K562 (cell line): Measurements from ENCODE around the gene DDIT3. TPM values are rescaled to one million over a fixed set of nuclear protein-coding genes. Genes with fewer than 3 reads are reported as not detected.
A peak's percentile ranks its signal among the peaks of the same experiment; 100 is the strongest.

Source experiments
- ADNP ChIP-seq: fragments of 200-800 bp; sonication (Bioruptor generic); IDR thresholded peaks from 2 replicates; pipeline ENCODE4 v1.6.1; 2016; ENCODE audit warnings: missing genetic modification characterization, missing compliant biosample characterization
- ATF2 ChIP-seq: sonication (generic); formaldehyde crosslinking; IDR thresholded peaks from 2 replicates; pipeline ENCODE4 v1.8.1; 2022; ENCODE audit warnings: missing genetic modification reagents
- ATF6 ChIP-seq: sonication (generic); formaldehyde crosslinking; IDR thresholded peaks from 2 replicates; pipeline ENCODE4 v1.4.0; 2020; ENCODE audit warnings: mild to moderate bottlenecking, missing genetic modification reagents
- BHLHE40 ChIP-seq: IDR thresholded peaks from 2 replicates; pipeline ENCODE4 v1.6.1; 2011; ENCODE audit warnings: low read length, improper control_type of control experiment
- CBX8 ChIP-seq: fragments of 200-600 bp; sonication (generic); IDR thresholded peaks from 2 replicates; pipeline ENCODE4 v1.6.1; 2012; ENCODE audit warnings: borderline replicate concordance, mixed run types, low read depth, mild to moderate bottlenecking, moderate library complexity, mixed read lengths, low read length, control low read depth, inconsistent platforms; ENCODE audit not compliant: poor library complexity, severe bottlenecking; ENCODE audit errors: extremely low read depth
- DACH1 ChIP-seq: fragments of 450-650 bp; IDR thresholded peaks from 2 replicates; pipeline ENCODE4 v1.6.1; 2018; ENCODE audit not compliant: partially characterized antibody
- FOS ChIP-seq: IDR thresholded peaks from 3 replicates; pipeline ENCODE4 v1.6.1; 2011; ENCODE audit not compliant: insufficient read length; ENCODE audit errors: extremely low read depth
- FOSL1 ChIP-seq: fragments of 200-800 bp; sonication (Bioruptor generic); conservative IDR thresholded peaks from 2 replicates; pipeline ENCODE4 v1.6.1; 2016; ENCODE audit warnings: missing genetic modification characterization, missing compliant biosample characterization
- HDAC2 ChIP-seq: fragments of 450-650 bp; IDR thresholded peaks from 2 replicates; pipeline ENCODE4 v1.6.1; 2016; ENCODE audit warnings: mild to moderate bottlenecking
- HINFP ChIP-seq: fragments of 450-650 bp; conservative IDR thresholded peaks from 2 replicates; pipeline ENCODE4 v1.6.1; 2016; ENCODE audit warnings: missing genetic modification characterization, low read depth, mild to moderate bottlenecking, control low read depth, missing compliant biosample characterization
- HMGN3 ChIP-seq: IDR thresholded peaks from 2 replicates; pipeline ENCODE4 v1.6.1; 2011; ENCODE audit warnings: borderline replicate concordance, low read depth, mild to moderate bottlenecking, mixed read lengths, low read length; ENCODE audit not compliant: insufficient read length; ENCODE audit errors: extremely low read depth
- MEF2D ChIP-seq: conservative IDR thresholded peaks from 2 replicates; pipeline ENCODE4 v1.6.1; 2016; ENCODE audit warnings: low read depth, missing genetic modification characterization, missing compliant biosample characterization
- NFE2 ChIP-seq: IDR thresholded peaks from 2 replicates; pipeline ENCODE4 v1.6.1; 2014; ENCODE audit warnings: antibody characterized with exemption, low read depth
- POLR2G ChIP-seq: fragments of 200-400 bp; formaldehyde crosslinking; IDR thresholded peaks from 2 replicates; pipeline ENCODE4 v1.6.1; 2017; ENCODE audit warnings: low read depth, mild to moderate bottlenecking, antibody characterized with exemption, low read length, moderate library complexity
- POU5F1 ChIP-seq: fragments of 150-350 bp; IDR thresholded peaks from 2 replicates; pipeline ENCODE4 v1.6.1; 2014; ENCODE audit warnings: borderline replicate concordance, low read length, low read depth, mild to moderate bottlenecking; ENCODE audit not compliant: partially characterized antibody
- RNF219 ChIP-seq: fragments of 250-450 bp; sonication (Bioruptor Pico); IDR thresholded peaks from 2 replicates; pipeline ENCODE4 v1.5.0; 2022; ENCODE audit warnings: mild to moderate bottlenecking
- SRSF1 ChIP-seq: fragments of 200-400 bp; formaldehyde crosslinking; IDR thresholded peaks from 2 replicates; pipeline ENCODE4 v1.6.1; 2017; ENCODE audit warnings: mild to moderate bottlenecking, low read depth, low read length, moderate library complexity
- TARDBP ChIP-seq: fragments of 450-650 bp; IDR thresholded peaks from 2 replicates; pipeline ENCODE4 v1.6.1; 2016
- ZFP36 ChIP-seq: fragments of 150-350 bp; IDR thresholded peaks from 2 replicates; pipeline ENCODE4 v1.6.1; 2018; ENCODE audit warnings: low read length, low read depth; ENCODE audit not compliant: partially characterized antibody
- ZNF696 ChIP-seq: fragments of 250-450 bp; sonication (Bioruptor Pico); conservative IDR thresholded peaks from 2 replicates; pipeline ENCODE4 v1.4.0; 2020; ENCODE audit warnings: mild to moderate bottlenecking, moderate library complexity
- ZNF699 ChIP-seq: fragments of 250-450 bp; sonication (Bioruptor Pico); IDR thresholded peaks from 2 replicates; pipeline ENCODE4 v1.8.0; 2021; ENCODE audit warnings: mild to moderate bottlenecking, moderate library complexity; ENCODE audit not compliant: insufficient replicate concordance
- ZSCAN29 ChIP-seq: fragments of 450-650 bp; IDR thresholded peaks from 2 replicates; pipeline ENCODE4 v1.6.1; 2017
- polyA plus RNA-seq, 8 experiments: library from polyadenylated mRNA; depleted of rRNA in 4 of 8; stranded (reverse) in 5 of 8; unstranded in 3 of 8; fragments of >200 nt; fragmentation: Nextera tagmentation in 2 of 8; fragmentation: Illumina TruSeq in 1 of 8; extraction: Ambion mirVana in 2 of 8; extraction: Trizol in 1 of 8; gene quantifications; 2 replicates each; pipeline versions ENCODE4 v1.2.1 to v1.2.3, GENCODE V29; 2011 to 2014; ENCODE audit warnings: inconsistent platforms in 1 of 8, missing spikeins in 1 of 8
- total RNA-seq, 7 experiments: library from RNA; depleted of rRNA in 6 of 7; stranded (reverse); fragments of >200 nt in 6 of 7; fragmentation: Illumina TruSeq in 2 of 7; extraction: Trizol in 2 of 7; gene quantifications; 2 replicates each; pipeline versions ENCODE4 v1.2.1 to v1.2.3, GENCODE V29; 2011 to 2021; ENCODE audit warnings: low replicate concordance in 1 of 7

DDIT3 gene
- total and polyA plus RNA-seq, 9 of the 15 experiments (the other 6 are each of a cell fraction or from before 2014, with no cell fraction given), result 59.1 to 272 (median 89.9) TPM

GRCh38 chr12:57545809-57546437 is 25.6 kb upstream of the DDIT3 start (continued):
- TF ChIP-seq RNF219 (CRISPR knock-in tag) (no peak), ZFP36 (no peak), FOS (no peak), CBX8 (no peak), ZNF699 (CRISPR knock-in tag) (no peak), ADNP (tag) (no peak), BHLHE40 (no peak), HDAC2 (no peak), SRSF1 (no peak), ZSCAN29 (no peak), DACH1 (no peak), HMGN3 (no peak), TARDBP (no peak), POLR2G (no peak), ATF6 (CRISPR knock-in tag) (no peak), ATF2 (CRISPR knock-in tag) (no peak), HINFP (tag) (no peak), POU5F1 (no peak), NFE2 (peak; percentile 25; the same call in 1 of the 2 replicates), MEF2D (tag) (0 out of 2 replicates have a peak, but pooled peaks have one; percentile 32), ZNF696 (CRISPR knock-in tag) (no peak), FOSL1 (peak; percentile 66)
